ENCODE results near the gene BROX.

Gene BROX

DNA sequence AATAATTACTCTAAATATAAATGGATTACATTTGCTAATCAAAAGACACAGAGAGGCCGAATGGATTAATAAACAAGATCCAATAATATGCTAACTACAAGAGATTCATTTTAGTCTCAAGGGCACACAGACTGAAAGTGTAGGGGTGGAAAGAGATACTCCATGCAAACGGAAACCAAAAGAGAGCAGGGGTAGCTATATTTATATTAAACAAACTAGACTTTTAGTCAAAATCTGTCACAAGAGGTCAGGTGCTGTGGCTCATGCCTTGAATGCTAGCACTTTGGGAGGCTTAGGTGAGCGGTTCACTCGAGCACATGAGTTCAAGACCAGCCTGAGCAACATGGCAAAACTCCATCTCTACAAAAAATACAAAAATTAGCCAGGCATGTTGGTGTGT, 68.9 kb downstream of the BROX start:
- TF ChIP-seq, protein P1, sequence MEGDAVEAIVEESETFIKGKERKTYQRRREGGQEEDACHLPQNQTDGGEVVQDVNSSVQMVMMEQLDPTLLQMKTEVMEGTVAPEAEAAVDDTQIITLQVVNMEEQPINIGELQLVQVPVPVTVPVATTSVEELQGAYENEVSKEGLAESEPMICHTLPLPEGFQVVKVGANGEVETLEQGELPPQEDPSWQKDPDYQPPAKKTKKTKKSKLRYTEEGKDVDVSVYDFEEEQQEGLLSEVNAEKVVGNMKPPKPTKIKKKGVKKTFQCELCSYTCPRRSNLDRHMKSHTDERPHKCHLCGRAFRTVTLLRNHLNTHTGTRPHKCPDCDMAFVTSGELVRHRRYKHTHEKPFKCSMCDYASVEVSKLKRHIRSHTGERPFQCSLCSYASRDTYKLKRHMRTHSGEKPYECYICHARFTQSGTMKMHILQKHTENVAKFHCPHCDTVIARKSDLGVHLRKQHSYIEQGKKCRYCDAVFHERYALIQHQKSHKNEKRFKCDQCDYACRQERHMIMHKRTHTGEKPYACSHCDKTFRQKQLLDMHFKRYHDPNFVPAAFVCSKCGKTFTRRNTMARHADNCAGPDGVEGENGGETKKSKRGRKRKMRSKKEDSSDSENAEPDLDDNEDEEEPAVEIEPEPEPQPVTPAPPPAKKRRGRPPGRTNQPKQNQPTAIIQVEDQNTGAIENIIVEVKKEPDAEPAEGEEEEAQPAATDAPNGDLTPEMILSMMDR (IDR thresholded peaks at IDR 0.05; ENCODE audit: low read depth, low read length): no peak
- DNase-seq (ENCODE audit: extremely low read depth, low read depth): no peak

- no peak for DNase-seq (ENCODE audit: extremely low read depth, low read depth)
- TF ChIP-seq, protein P1 (IDR thresholded peaks at IDR 0.05; ENCODE audit: low read depth, low read length): no peak
These were observed 70.7 kb downstream of the BROX start for GRCh38 chr1:222783051-222783450.

DNA sequence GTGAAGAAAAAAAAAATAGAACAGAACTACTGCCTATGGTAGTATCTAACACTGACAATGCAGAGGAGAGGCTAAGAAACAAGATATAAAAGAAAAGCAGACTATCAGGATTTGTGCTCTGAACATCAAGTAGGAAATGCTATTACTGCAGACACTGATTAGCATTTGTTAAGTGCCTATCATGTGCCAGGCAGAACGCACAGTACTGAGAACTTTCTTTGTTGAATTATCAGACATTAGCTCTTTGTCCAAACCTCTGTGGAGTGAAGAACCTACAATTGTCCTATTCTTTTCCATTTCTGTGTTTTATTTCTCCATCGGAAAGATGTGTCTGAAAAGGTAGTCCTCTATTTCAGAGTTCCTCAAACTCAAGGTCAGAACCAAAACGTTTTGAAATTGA, 72.0 kb downstream of the BROX start:
- DNase-seq (ENCODE audit: extremely low read depth, low read depth): no peak
- TF ChIP-seq, protein P1 (IDR thresholded peaks at IDR 0.05; ENCODE audit: low read depth, low read length): no peak
